NCI-H1092 (cell line): ENCODE results near the gene IKBIP.
"Not testable (repeated sequence)": the region's sequence is repeated elsewhere in the genome, so short reads cannot be mapped to it uniquely, and the experiment has no call there.

Experiments used
- DNase-seq: peaks from one replicate; lab custom pipeline; 2025; lab: John Stamatoyannopoulos, UW

Gene IKBIP

GRCh38 chr12:98637068-98637467, 7.5 kb downstream of the IKBIP start:
- no peak for DNase-seq

DNA sequence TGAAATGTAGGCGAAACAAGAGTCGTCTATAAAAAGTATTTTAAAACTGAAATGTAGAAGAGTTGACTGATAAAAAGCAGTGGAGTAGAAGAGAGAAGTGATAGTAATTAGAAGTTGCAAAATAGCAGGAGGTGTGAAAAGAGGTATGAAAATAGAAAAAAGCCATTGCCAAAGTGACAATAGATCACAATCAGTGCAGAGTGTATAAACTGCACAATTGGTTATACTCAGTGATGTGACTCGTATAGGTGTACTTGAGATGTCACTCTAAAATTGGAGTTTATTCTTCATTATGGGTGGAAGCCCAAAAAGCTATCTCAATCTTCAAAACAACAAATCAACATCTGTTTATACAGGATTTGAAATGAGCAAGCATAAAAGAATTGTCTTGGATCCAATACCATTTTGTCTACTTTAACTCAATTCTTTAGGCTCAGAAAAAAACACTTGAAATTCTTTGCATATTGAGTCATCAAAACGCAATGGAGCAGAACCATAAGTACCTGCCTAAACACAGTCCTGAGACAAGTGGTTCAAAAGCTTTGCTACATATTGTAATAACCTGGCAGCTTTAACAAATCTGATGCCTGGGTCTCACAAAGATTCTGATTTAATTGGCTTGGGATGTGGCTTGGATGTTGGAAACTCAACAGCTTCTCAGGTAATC, 8.8 kb downstream of the IKBIP start:
- no peak for DNase-seq

DNA sequence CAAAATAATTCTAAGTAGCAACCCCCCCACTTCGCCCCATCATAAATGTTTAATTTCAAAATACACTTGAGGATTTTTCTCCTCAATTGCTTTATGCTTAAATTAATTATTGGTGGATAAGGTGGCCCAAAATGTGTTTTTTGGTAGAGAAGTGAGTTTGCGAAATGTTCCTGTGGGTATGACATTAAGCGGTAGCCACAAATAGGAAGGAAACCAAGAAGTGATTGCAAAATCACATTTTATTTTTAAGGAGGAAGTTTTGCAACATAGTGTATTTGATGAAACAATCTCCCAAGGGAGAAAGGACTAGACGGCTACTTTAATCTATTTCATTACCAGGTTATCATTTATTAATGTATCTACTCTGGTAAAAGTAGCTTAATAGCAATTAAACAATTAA, 25.6 kb downstream of the IKBIP start:
- no peak for DNase-seq

DNA sequence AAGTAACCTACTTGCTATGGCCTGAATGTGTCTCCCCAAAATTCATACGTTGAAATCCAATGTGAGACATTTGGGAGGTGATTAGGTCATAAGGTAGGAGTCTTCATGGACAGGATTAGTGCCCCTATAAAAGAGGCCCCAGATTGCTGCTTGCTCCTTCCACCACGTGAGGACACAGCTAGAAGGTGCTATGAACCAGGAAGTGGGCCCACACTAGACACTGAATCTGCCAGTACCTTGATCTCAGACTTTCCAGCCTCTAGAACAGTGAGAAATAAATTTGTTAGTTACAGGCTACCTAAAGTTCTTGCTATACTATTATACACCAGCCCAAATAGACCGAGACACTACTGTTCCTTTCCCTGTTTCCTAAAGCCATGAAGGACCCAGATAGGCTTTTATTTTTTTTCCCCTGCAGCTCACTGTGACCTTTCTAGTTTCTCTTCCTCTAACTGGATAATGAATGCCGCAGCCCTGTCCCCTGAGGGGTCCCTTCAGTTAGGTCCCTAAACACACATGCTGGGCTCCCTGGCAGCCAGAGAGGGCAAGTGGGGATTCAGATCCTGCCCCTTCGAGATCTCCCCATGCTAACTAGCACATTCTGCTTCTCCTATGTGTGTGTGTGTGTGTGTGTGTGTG, 31.8 kb downstream of the IKBIP start:
- DNase-seq: no peak

DNA sequence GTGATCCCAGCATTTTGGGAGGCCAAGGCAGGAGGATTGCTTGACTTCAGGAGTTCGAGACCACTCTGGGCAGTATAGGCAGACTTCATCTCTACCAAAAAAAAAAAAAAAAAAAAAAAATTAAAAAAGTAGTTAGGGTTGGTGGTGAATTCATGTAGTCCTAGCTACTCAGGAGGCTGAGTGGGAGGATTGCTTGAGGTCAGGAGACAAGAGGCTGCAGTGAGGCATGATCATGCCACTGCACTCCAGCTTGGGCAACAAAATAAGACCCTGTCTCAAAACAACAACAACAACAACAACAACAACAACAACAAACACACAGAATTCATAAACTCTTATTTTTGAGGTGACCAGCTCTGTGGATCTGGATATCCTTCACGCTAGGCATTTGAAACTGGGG, 34.0 kb downstream of the IKBIP start:
- no peak for DNase-seq

DNA sequence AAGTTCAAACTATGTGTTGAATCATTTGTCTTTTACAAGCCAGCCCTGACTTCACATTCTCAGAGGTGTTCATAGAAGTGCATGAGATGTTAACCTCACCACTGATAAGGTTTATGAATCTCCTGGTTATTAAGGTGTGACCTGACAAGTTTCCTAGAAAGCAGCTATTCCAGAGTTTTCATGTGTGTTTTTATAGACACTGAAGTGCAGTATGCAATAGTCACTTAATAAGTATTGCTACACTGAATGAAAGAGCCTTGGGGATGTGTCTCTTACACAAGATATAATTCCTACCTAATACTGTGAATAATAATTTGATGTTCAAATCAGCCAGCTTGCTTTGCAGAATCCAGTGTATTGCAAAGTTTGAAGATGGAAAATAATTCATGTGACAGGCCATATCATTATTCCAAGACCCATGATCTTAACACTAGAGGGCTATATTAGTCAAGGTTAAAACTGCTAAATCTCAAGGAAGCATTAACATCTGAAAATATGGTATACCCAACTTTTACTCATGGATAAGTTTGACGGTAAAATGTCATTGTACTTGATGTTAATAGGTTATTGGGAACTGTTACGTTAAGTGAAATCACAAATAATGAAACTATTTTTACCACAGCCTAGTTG, 38.1 kb downstream of the IKBIP start:
- DNase-seq: no peak

- no peak for DNase-seq
Observed at GRCh38 chr12:98601924-98602323, 42.7 kb downstream of the IKBIP start.

DNA sequence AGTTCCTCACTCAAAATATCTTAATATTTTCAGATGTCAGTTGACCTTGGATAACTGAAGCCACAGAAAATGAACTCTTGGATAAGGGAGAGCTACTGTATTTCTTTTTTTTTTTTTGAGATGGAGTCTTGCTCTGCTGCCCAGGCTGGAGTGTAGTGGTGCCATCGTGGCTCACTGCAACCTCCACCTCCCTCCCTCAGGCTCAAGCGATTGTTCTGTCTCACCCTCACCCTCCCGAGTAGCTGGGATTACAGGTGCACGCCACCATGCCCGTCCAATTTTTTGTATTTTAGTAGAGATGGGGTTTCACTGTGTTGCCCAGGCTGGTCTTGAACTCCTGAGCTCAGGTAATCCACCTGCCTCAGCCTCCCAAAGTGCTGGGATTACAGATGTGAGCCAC, 47.3 kb downstream of the IKBIP start:
- DNase-seq: not testable (repeated sequence)

DNA sequence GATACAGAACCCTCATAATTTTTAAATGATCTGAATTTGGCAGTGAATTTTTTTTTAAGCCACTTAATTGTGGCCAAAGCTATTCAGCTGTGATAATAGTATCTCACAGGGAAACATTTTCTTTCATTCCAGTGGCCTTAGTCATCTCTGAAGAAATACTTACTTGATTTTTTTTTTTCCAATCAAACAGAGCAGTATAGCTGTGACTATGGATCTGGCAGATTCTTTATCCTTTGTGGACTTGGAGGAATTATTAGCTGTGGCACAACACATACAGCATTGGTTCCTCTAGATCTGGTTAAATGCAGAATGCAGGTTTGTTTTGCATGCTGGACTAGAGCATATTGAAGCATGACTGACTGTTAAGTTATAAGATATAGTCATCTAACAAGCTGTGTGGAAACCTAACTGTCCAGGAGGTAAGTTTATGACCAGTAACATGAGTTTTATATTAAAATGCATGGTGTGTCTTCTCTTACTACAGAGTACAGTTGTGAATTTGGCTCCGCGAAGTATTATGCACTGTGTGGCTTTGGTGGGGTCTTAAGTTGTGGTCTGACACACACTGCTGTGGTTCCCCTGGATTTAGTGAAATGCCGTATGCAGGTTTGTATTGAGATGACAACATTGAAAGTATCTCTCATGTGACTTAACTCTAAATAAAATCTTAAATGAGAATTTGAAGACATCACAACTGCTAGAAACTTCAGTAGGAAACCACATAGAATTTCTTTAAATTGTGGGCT, 49.2 kb downstream of the IKBIP start:
- DNase-seq: no peak

DNA sequence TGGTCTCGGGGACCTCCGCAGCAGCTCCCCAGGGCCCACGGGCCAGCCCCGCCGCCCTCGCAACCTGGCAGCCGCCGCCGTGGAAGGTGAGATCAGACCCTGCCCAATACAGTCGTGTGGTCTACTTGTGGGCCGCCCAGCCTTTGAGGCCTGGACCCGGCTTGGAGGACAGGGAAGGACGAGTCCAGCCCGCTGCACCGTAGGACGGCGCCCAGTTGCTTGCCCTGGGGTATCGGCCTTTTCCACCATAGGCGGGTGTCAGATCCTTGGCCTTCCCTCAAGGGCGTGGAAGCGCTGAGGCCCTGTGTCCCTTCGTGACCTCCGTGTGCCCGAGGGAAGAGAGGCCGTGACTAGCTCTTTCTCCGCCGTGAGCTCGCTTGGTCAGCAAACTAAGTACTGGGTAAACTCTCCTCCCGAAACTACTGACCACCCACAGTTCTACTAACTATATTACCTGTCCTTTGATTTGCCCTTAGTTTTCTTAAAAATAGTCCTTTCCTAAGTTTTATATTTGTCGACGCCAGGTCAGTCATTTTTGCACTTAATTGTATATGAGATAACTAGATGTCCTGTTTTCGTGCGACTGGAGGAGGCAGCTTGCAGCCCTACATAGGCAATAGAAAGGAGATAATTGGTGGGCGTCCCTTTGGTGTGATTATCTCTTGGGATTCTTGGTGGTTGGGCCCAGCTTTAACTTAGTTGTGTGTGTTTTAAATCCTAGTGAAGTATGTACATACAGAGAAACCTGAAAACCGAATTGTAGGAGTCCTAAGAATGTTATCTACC, 50.3 kb downstream of the IKBIP start:
- no peak for DNase-seq

GRCh38 chr12:98593351-98594049, 51.1 kb downstream of the IKBIP start, which contains the start of gene SLC25A3:
SLC25A3 (plus strand) TSS chr12:98593686; CDS start chr12:98593979, 293 bp downstream.
- DNase-seq: peak; percentile 92

DNA sequence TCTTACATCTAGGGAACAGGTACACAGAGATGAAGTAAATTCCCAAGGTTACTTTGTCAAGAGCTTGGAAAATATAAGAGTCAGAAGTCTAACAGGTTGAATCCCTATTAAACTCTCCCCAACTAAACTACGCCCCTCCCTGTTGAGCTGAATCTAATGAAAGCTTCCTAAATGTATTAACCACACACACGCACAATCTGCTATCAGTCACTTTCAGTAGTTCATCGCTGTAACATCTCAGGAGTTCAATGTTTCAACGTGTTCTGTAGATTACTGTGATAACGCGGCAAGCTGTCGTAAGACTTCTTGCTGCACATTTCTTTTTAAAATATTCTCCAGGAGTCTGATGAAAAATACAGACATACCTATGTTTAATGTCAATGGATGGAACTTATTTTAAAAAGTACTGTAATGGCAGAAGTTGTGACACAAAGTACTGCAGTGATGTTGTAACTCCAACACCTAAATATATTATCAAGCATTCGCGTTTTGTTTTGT, 51.7 kb downstream of the IKBIP start:
- DNase-seq: no peak

DNA sequence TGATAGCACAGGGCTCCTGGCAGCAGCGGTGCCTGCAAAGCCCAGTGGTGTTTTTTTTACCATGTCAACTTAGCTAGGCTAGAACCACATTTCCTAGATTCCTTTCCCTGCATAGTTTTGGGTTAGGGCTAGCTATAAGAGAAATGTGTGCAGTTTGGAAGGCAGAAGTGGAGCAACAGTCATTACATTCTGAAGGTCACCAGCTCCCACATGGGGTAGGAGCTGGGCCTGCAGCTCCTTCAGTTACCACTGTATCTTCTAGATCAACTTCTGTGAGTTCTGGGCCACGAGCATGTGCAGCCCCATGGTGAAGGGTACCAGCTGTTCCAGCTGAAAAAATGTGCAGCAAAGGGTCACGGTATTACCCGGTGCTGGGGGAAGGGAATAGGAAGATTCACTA, 53.4 kb downstream of the IKBIP start:
- DNase-seq: no peak

DNA sequence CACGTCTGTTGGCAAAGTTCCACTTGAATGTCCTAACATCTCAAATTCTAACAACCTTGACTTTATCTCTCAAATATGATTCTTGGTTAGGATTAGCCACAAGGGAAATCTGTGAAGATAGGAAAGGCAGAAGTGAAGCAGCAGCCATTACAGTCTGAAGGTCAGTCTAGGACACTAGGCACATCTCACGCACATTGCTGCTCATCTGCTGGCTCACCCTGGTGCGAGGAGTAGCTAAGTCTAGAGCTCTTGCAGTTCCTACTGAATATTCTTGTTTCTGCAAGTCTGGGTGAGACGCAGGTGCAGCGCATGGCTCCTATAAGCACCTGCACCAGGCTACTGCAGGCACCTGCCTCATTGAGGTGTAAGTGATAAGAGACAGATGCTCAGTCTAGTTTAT, 57.5 kb downstream of the IKBIP start:
- DNase-seq: no peak

GRCh38 chr12:98582093-98582492, 62.5 kb downstream of the IKBIP start:
- no peak for DNase-seq

- DNase-seq: no peak
Observed at GRCh38 chr12:98581101-98581500, 63.5 kb downstream of the IKBIP start.

GRCh38 chr12:98580695-98581094, 63.9 kb downstream of the IKBIP start:
- no peak for DNase-seq

DNA sequence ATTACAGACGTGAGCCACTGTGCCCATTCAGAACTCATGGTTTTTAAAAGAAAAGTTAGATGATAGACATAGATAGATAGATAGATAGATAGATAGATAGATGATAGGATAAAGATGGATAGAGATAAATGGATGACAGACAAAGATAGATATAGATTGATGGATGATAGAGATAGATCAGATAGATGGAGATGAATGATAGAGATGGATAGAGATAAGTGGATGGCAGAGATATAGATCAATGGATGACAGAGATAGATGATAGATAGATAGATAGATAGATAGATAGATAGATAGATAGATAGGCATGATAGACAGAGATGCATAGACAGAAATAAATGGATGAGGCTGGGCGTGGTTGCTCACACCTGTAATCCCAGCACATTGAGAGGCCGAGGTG, 64.8 kb downstream of the IKBIP start:
- DNase-seq: no peak

DNA sequence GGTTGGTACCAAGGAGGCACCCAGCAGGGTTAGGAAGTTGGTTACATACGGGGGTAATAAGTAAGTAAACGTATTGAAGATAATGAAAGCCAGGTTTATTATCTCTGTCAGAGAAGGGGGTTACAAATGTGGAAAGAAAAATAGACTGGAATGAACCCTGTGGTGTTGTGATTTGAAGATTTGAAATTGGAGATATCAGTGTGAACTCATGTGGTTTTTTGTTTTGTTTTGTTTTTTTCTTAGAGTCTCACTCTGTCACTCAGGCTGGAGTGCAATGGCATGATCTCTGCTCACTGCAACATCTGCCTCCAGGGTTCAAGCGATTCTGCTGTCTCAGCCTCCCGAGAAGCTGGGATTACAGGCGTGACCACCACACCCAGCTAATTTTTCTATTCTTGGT, 65.2 kb downstream of the IKBIP start:
- DNase-seq: no peak

GRCh38 chr12:98578821-98579220, 65.8 kb downstream of the IKBIP start:
- DNase-seq: no peak

- DNase-seq: no peak
Observed at GRCh38 chr12:98578392-98578791, 66.2 kb downstream of the IKBIP start.
